NCI-H1694 (cell line): Measurements from ENCODE around the gene PITRM1.

Source experiments
- DNase-seq: peaks from one replicate; lab custom pipeline; 2025; lab: John Stamatoyannopoulos, UW

PITRM1 gene

GRCh38 chr10:3100856-3101640 lies 71.5 kb downstream of the PITRM1 start:
- DNase-seq: no peak

GRCh38 chr10:3100093-3100792 lies 72.3 kb downstream of the PITRM1 start:
- DNase-seq: no peak

- no peak for DNase-seq
Measured at GRCh38 chr10:3099291-3100092, 73.1 kb downstream of the PITRM1 start.

- DNase-seq: no peak
Measured at GRCh38 chr10:3098689-3099088, 73.9 kb downstream of the PITRM1 start.

GRCh38 chr10:3097160-3097559 lies 75.4 kb downstream of the PITRM1 start:
- no peak for DNase-seq

- no peak for DNase-seq
Measured at GRCh38 chr10:3096149-3096548, 76.4 kb downstream of the PITRM1 start.

GRCh38 chr10:3095373-3096139 lies 77.0 kb downstream of the PITRM1 start:
- DNase-seq: no peak

- DNase-seq: no peak
Measured at GRCh38 chr10:3094609-3095036, 78.0 kb downstream of the PITRM1 start.

- DNase-seq: no peak
Measured at GRCh38 chr10:3093996-3094395, 78.6 kb downstream of the PITRM1 start.

GRCh38 chr10:3091921-3092320 lies 80.7 kb downstream of the PITRM1 start:
- no peak for DNase-seq

- no peak for DNase-seq
Measured at GRCh38 chr10:3090914-3091787, 81.4 kb downstream of the PITRM1 start.

- no peak for DNase-seq
Measured at GRCh38 chr10:3090388-3090787, 82.2 kb downstream of the PITRM1 start.
